A673 (cell line): ENCODE measurements around the gene GPR26.

ENCODE experiments used
- CTCF ChIP-seq: fragments of 300-800, 200-600 bp; sonication (generic); conservative IDR thresholded peaks from 2 replicates; pipeline ENCODE4 v1.5.1; 2017; ENCODE audit warnings: low read depth, mild to moderate bottlenecking, antibody characterized with exemption, low read length, moderate library complexity, mixed read lengths
- EZH2 ChIP-seq: fragments of 200-600 bp; sonication (generic); IDR thresholded peaks from 2 replicates; pipeline ENCODE4 v1.6.1; 2017; ENCODE audit warnings: borderline replicate concordance, low read depth, mild to moderate bottlenecking, mixed read lengths, antibody characterized with exemption, low read length; ENCODE audit not compliant: poor library complexity, severe bottlenecking

DNA sequence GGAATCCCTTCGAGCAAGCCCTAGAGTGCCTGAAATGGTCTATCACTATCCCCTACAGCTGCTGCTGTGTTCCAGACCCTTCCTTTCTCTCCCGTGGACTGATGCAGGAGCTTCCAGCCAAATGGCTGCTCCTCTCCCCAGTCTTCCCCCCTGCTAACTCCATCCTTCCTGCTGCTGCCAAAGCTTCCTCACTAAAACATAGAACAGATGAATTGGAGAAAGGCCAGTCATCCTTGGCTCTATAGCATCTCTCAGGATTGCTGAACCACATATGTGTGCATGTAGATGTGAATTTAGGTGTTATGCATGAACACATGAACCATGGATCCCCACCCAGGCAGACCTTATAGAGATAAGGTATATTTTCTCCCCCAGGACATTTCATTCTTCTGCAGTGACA is 60.7 kb downstream of the GPR26 start:
- no peak for TF ChIP-seq CTCF
- no peak for TF ChIP-seq EZH2
